Measurements from ENCODE around the gene GRIK4.

The GRIK4 gene

GRCh38 chr11:120715239-120715638 is 203.7 kb downstream of the GRIK4 start:
- DNase-seq, result no peak

GRCh38 chr11:120717042-120717441 is 205.5 kb downstream of the GRIK4 start:
- DNase-seq, result no peak

- DNase-seq, result no peak
Measured at GRCh38 chr11:120717623-120718022, 206.1 kb downstream of the GRIK4 start.

GRCh38 chr11:120718171-120718570 is 206.6 kb downstream of the GRIK4 start:
- DNase-seq, result no peak

- DNase-seq, result no peak
Measured at GRCh38 chr11:120719348-120719747, 207.8 kb downstream of the GRIK4 start.

GRCh38 chr11:120720760-120721159 is 209.2 kb downstream of the GRIK4 start:
- DNase-seq, result no peak

GRCh38 chr11:120722524-120722923 is 211.0 kb downstream of the GRIK4 start:
- no peak for DNase-seq

GRCh38 chr11:120723751-120724150 is 212.2 kb downstream of the GRIK4 start:
- no peak for DNase-seq

- DNase-seq, result no peak
Measured at GRCh38 chr11:120727752-120728151, 216.2 kb downstream of the GRIK4 start.

- no peak for DNase-seq
Measured at GRCh38 chr11:120735035-120735434, 223.5 kb downstream of the GRIK4 start.

- no peak for DNase-seq
Measured at GRCh38 chr11:120738516-120739046, 227.0 kb downstream of the GRIK4 start.

GRCh38 chr11:120739780-120740179 is 228.2 kb downstream of the GRIK4 start:
- no peak for DNase-seq

- DNase-seq, result no peak
Measured at GRCh38 chr11:120740380-120740779, 228.8 kb downstream of the GRIK4 start.

GRCh38 chr11:120744016-120744994 is 232.8 kb downstream of the GRIK4 start:
- DNase-seq, result no peak

GRCh38 chr11:120746376-120746775 is 234.8 kb downstream of the GRIK4 start:
- DNase-seq, result no peak

- no peak for DNase-seq
Measured at GRCh38 chr11:120746836-120747609, 235.5 kb downstream of the GRIK4 start.

GRCh38 chr11:120747850-120748814 is 236.6 kb downstream of the GRIK4 start:
- DNase-seq, result no peak

GRCh38 chr11:120749395-120749794 is 237.8 kb downstream of the GRIK4 start:
- DNase-seq, result no peak

GRCh38 chr11:120750647-120751549 is 239.3 kb downstream of the GRIK4 start:
- DNase-seq, result no peak

- DNase-seq, result no peak
Measured at GRCh38 chr11:120751550-120751949, 240.0 kb downstream of the GRIK4 start.

GRCh38 chr11:120752668-120753067 is 241.1 kb downstream of the GRIK4 start:
- DNase-seq, result no peak

Measured in stimulated activated CD4-positive, alpha-beta T cell treated with anti-CD3 and anti-CD28 coated beads, Interleukin-12 subunit alpha, Interleukin-12 subunit beta, amount 100 ng/mL, for 4 hours (primary cell).